Measurements from ENCODE around the gene FRMD4A.
"Not testable (repeated sequence)": the region's sequence is repeated elsewhere in the genome, so short reads cannot be mapped to it uniquely, and the experiment has no call there.

Gene FRMD4A

DNA sequence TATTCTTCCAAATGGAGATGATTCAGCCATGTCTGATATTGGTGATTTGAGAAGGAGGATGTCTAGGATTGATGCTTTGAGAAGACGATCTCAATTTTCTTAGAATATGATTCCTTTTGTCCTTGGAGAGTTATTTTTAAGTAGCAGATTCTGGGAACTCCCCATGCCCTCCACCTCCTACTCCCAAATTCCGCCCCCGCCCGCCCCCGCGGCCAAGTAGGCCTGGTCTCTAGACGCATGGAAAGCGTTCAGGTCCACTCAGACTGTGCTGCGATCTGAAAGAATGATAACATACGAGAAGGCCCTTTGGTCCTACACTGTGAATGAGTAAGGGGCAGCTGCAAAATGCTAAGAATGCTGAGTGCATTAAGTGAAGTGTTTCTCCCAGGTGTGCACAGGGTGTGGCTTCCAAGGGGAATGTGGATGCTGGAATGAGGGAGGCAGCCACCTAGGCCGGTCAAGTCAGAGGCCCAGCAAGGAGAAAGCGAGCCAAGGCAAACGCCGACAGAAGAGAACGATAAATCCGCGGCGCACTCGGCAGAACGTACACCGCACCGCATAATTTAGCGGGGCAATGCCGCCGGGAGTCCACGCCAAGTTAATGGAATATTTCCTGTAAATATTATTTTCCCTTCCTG is 601.7 kb downstream of the FRMD4A start:
- no peak for DNase-seq

GRCh38 chr10:13725594-13725993 is 605.1 kb downstream of the FRMD4A start:
- no peak for DNase-seq

GRCh38 chr10:13724484-13724883 is 606.2 kb downstream of the FRMD4A start:
- no peak for DNase-seq

- no peak for DNase-seq
These were observed 607.7 kb downstream of the FRMD4A start for GRCh38 chr10:13722747-13723653.

DNA sequence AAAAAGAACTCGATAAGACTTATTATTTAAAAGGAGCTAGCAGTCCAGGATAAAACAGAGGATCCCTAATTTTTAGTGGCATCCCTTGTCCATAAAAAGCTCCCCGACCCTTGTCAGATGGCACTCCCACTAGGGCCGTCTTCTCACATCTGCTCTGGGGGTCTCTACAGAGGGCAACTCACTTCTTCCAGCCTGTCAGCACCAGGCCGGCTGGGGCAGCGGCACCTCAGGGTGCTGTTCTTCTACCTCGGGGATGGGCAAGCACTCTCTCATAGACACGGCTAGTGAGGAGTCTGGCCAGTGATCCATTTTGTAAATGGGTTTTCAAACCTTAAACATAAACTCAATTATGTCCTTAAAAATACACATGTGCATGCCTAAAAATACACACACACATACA is 609.2 kb downstream of the FRMD4A start:
- no peak for DNase-seq

GRCh38 chr10:13720699-13721098 is 610.0 kb downstream of the FRMD4A start:
- DNase-seq, result no peak

GRCh38 chr10:13719425-13719824 is 611.3 kb downstream of the FRMD4A start:
- no peak for DNase-seq

DNA sequence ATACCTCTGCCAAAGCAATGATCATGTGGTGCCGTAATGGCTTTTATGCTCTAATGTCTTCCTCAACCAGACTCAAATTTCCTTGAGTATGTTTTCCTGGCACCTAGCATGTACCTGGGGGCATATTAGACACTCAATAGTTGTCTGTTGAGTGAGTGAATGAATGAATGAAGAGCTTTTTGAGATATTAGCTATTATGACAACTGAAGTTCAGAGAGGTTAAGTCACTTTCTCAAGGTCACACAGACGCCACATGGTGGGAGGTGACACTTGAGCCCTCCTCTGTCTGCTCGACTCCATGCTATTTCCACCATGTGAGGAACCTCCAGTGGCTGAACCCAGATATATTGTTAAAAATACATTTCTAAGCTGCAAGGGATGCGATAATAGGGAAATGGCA is 611.9 kb downstream of the FRMD4A start:
- no peak for DNase-seq

DNA sequence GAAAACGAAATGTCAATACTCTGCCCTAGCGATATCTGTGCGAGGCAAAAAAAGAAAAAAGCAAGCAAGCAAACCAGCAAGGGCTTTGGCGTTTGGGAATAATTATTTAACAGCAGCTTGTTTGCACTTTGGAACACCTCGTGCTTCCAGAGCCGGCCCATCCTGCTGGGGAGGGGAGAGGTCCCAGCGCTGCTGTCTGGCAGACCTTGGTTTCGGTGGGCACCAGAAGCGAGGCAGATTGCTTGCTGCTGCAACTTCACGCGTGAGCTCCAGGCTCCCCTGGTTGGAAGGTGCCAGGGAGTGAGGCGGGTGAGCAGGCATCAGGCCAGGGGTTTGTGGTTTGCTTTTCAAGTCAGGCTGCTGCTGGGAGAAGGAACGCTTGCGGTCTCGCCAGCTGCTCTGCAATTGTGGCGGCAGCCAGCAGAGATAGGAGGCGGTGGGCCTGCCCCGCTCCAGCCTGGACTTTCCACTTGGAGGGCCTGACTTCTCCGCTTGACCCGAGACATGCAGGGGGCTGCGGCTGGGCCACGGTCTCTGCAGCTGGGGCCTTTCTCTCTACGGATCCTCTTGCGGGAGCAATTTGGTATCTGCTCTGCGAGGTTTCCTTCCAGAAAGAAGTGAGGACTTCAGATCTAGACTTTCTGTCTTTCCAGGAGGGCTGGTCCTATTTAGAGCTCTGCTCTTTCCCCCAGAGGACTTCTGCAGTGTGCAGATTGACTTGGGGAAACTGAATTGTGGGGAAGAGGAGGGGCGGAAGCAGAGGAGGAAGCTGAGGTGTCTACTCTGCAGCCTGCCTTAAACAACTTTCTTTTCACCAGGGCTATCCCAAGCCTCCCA is 612.6 kb downstream of the FRMD4A start:
- DNase-seq, result peak; percentile 67

DNA sequence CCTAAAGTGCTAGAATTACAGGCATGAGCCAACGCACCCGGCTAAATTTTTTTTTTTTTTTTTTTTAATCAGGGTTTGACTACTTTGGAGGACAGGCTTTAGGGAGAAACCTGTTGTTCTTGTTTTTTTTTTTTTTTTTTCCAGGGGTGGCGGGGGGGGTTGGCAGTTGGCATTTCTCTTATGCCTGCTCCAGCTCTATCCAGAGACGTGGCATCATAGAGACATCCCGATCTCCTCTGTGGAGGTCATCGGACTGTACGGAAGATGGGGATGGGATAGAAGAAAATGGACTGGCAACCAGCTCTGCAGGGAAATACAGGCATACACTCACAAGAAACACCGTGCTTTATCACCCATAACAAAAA is 613.2 kb downstream of the FRMD4A start:
- DNase-seq, result no peak

DNA sequence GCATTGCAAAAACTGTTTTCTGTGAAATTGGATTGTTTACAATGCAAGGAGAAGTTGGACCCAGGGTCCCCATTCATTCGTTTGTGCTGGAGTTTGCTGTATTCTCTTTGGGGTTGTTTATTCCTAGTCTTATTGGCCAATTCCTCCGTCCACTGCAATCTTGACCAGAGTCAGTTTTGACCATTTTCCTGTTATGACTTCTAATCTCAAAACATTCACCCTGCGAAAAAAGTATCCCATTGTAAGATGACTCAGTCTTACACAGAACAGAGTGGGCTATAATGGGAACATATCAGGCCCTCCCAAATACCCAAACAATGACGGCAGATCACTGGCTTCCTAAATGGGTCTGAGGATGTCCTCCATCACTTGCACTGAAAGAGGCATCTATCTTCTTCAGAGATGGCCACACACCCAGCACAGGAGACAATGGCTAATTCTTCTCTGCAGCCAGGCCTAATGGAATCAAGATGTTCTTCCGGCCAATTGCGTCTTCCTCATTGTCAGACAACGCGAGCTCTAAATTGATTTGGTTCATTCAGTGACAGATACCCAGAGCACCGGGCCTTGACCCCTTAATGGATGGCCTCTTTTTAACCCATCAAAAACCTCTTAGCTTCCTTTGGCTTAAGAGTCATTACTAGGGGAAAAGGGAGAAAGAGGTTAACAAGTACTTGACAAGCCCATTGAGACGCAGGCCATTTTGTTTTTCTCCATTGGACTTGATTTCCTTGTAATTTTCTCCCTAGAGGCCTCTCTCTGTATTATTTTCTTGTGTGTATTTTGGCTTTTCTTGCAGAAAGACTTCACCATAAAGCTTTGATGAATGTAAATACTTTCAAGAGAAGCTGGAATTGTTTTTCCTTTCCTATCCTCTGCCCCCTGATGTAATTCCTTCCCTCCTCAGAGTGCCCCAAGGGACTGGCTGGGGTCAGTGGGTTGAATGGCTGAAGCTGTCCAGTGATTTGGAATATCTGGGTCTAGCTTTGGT is 614.3 kb downstream of the FRMD4A start:
- no peak for DNase-seq

DNA sequence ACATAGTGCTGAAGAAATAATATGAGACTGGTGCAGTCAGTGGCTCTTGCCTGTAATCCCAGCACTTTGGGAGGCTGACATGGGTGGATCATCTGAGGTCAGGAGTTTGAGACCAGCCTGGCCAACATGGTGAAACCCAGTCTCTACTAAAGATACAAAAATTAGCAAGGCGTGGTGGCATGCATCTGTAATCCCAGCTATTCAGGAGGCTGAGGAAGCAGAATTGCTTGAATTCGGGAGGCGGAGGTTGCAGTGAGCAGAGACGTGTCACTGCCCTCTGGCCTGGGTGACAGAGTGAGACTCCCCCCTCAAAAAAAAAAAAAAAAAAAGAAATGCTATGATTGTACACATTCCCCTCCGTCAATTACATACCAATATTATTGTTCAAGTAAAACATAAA is 615.1 kb downstream of the FRMD4A start:
- not testable (repeated sequence) for DNase-seq

DNA sequence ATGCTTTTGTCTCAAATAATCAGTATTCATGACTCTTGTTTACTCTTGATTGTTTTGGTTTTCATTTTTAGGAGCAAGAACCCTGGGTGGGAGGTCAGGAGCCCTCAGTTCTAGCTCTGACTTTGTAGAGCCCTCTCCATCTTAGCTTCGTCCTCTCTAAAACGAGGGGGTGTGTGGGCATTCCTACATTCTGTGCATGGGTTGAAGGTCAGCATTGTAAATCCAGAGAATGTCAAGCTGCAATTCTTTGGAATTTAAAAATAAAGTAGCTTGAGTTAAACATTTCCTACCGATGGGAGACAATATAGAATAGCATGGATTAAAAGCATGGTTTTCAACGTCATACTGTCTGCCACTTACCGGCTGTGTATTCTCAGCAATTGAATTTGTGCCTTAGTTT is 615.6 kb downstream of the FRMD4A start:
- DNase-seq, result no peak

DNA sequence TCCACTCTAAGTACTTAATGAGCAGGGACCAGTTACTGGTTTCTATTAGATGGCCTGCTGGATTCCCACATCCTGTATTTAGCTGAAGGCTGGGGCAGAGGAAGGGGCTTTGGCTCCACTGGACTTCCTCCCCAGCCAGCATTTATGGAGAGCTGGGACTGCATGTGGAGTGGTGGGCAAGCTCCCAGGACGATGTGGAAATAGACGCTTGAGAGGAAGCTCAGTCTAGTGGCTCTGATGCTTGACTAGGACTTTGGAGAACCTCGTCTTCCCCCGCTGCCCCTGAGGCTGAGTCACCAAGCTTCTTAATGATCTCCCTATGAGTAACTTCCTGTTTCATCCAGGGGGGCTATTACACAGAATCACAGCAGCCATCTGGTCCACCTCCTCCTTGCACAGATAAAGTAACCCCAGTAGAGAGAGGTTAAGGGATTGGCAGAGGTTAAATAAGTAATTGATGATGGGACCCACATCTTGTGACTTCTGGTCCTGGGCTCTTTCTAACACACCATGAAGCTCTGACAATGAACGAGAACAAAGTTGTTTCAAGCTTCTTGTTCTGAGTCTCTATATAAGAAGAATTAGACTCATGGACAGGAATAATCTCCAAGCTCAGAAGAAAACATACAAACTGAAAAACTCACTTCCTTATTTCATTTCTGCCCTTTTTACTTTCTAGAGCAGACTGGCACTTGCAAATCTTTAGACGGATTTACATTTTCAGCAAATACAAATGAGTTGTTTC is 617.7 kb downstream of the FRMD4A start:
- DNase-seq, result peak; percentile 93

GRCh38 chr10:13712476-13712836 is 618.3 kb downstream of the FRMD4A start:
- DNase-seq, result no peak

- no peak for DNase-seq
These were observed 619.4 kb downstream of the FRMD4A start for GRCh38 chr10:13711291-13711690.

DNA sequence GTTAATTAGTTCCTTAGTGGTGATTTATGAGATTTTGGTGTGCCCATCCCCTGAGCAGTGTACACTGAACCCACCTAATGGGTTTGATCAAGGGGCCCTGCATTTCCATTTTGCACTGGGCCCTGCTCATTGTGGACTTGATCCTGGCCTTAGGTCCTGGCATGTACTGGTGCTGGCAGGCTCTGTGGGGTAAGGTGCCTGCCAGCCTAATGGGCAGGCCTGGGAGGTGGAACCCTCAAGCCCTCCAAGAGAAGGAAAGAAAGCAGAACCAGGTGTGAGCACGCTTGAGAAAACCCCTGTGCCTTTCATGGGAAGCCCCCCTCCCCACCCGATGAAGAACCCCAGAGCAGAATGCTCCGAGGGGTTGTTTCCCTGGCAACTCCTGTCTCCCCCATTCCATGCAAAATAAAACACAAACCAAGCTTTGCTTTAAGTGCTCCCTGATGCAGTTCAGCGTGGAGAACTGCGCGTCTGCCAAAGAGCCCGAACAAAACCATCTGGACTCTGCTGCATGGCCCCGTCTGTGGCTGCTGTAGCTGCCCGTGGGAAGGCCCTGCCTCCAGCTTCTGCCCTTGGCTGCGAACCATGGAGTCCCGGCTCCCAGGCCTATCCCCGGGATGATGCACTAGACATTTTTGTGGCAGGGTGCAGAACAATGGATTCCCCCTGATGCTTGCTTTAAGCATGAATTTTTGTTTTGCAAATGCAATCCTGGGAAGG is 620.6 kb downstream of the FRMD4A start:
- DNase-seq, result no peak

- DNase-seq, result peak; percentile 20
These were observed 622.3 kb downstream of the FRMD4A start for GRCh38 chr10:13708256-13708990.

GRCh38 chr10:13707156-13707881 is 623.4 kb downstream of the FRMD4A start:
- DNase-seq, result peak; percentile 61
